Activated B cell treated with CpG ODN at 0.5 μM for 24 hours (primary cell): Measurements from ENCODE around the gene DBX1. TPM values are rescaled to one million over a fixed set of nuclear protein-coding genes. Genes with fewer than 3 reads are reported as not detected.

Experiments
- ATAC-seq: fragments of 200-7000 bp; cut with Tn5 transposase; one replicate; pipeline ENCODE4 v1.10.0; 2021; ENCODE audit warnings: low read depth, mild to moderate bottlenecking, moderate library complexity
- CTCF ChIA-PET: fragments of 350-600 bp; sonication (Branson Sonifier 250); formaldehyde crosslinking; loops from one replicate; lab custom pipeline; 2021; ENCODE audit warnings: antibody characterized with exemption; lab: Charles Lee
- POLR2A ChIA-PET: fragments of 350-600 bp; sonication (Branson Sonifier 250); formaldehyde crosslinking; loops from one replicate; lab custom pipeline; 2021; ENCODE audit warnings: antibody characterized with exemption; lab: Charles Lee
- DNase-seq: peaks from one replicate; pipeline ENCODE4 v3.0.0; 2022
- H3K27ac Mint-ChIP-seq: one replicate; pipeline ENCODE4 v1.8.0; 2020; ENCODE audit warnings: mixed read lengths
- H3K27me3 Mint-ChIP-seq: one replicate; pipeline ENCODE4 v1.8.0; 2021; ENCODE audit warnings: mixed read lengths
- H3K36me3 Mint-ChIP-seq: one replicate; pipeline ENCODE4 v1.8.0; 2021; ENCODE audit warnings: low read depth, mixed read lengths
- H3K4me1 Mint-ChIP-seq: one replicate; pipeline ENCODE4 v1.8.0; 2021; ENCODE audit warnings: mixed read lengths
- H3K4me3 Mint-ChIP-seq: one replicate; pipeline ENCODE4 v1.8.0; 2020; ENCODE audit warnings: mild to moderate bottlenecking, mixed read lengths
- H3K9me3 Mint-ChIP-seq: one replicate; pipeline ENCODE4 v1.8.0; 2020; ENCODE audit warnings: mixed read lengths
- CTCF ChIP-seq: fragments of 200-600 bp; IDR thresholded peaks from one replicate; pipeline ENCODE4 v1.8.0; 2022; ENCODE audit warnings: antibody characterized with exemption, mild to moderate bottlenecking
- intact Hi-C: fragments of 100-400 bp; cut with micrococcal nuclease; formaldehyde crosslinking; loops from one replicate; pipeline ENCODE4 v1.15.1; 2024
- total RNA-seq: library from RNA; stranded (reverse); gene quantifications from 2 replicates; pipeline ENCODE4 v1.2.3, GENCODE V29; 2022

DBX1 gene
- total RNA-seq, 1 donor from 2014 or later = not detected

GRCh38 chr11:20113149-20113438 lies 47.2 kb downstream of the DBX1 start:
- Mint-ChIP-seq H3K4me3 (no peak overlapping the region), H3K36me3 (no peaks in the 10 kb centered on the region), H3K27me3 (peaks cover 11% of the 10 kb centered on the region), H3K4me1 (peaks cover 3% of the 10 kb centered on the region), H3K27ac (no peak overlapping the region), H3K9me3 (no peaks in the 10 kb centered on the region)
- CTCF ChIA-PET = interaction anchor here (1.2 to 6.3 kb wide), 4 partner anchors 9 to 161 kb away, joined by 3 to 24 read pairs (median 4); no protein-coding TSS in a partner anchor
- ATAC-seq (no peak), DNase-seq (no peak)
- POLR2A ChIA-PET = interaction anchor here (0.9 kb wide), 1 partner anchor 12 kb away, joined by 3 read pairs; no protein-coding TSS in a partner anchor
- TF ChIP-seq CTCF = no peak
- intact Hi-C loops = loop anchor here (5.0 kb wide), 1 partner anchor 551 kb away; no protein-coding TSS in a partner anchor

DNA sequence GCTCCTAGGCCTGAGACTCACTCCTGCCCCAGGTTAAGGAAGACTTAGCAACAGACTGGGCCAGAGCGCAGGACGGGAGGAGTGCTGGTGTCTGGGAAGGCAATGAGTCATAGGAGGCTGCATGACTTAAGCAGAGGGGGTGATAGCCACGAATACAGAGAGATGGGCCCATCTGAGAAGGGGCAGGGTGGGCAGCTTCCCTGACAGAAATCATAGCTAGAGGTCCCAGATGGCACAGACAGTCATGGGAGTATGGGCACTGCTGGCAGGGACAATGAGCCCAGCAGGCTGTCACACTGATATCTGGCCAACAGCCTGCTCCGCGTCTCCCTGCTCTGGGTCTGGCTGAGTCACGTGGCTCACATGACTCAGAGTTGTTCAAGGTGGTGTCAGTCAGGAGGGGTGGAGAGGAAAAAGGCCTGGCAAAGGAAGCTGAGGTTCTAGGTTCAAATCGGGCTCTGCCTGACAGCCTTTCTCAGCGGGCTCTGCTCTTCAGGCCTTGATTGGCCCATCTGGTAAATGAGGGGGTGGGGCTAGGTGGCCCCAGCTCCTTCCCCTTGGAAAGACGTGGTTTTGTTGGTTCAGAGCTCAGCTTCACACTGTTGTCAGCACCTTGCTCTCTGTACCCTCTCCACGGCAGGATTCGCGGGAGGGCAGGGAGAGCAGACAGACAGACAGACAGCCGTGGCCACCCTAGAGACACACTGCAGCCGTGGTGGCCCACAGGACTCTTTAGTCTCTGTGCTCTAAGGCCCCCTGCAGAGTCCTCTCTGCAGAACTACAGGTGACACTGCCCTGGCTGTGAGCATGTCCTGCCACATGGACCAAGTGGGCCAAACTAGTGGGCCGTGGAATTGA lies 47.8 kb downstream of the DBX1 start:
- no peaks in the 10 kb centered on the region for H3K9me3 Mint-ChIP-seq
- ChIA-PET CTCF (interaction anchor here (1.2 to 6.3 kb wide), 4 partner anchors 13 to 161 kb away, joined by 3 to 24 read pairs (median 4); no protein-coding TSS in a partner anchor), POLR2A (interaction anchor here (0.9 kb wide), 1 partner anchor 12 kb away, joined by 3 read pairs; no protein-coding TSS in a partner anchor)
- ATAC-seq = no peak
- peaks cover 11% of the 10 kb centered on the region for H3K27me3 Mint-ChIP-seq
- no peak overlapping the region for H3K27ac Mint-ChIP-seq
- DNase-seq = no peak
- intact Hi-C loops = loop anchor here (5.0 kb wide), 1 partner anchor 550 kb away; no protein-coding TSS in a partner anchor
- no peaks in the 10 kb centered on the region for H3K36me3 Mint-ChIP-seq
- no peak for TF ChIP-seq CTCF
- H3K4me1 Mint-ChIP-seq = peaks cover 3% of the 10 kb centered on the region
- no peak overlapping the region for H3K4me3 Mint-ChIP-seq

DNA sequence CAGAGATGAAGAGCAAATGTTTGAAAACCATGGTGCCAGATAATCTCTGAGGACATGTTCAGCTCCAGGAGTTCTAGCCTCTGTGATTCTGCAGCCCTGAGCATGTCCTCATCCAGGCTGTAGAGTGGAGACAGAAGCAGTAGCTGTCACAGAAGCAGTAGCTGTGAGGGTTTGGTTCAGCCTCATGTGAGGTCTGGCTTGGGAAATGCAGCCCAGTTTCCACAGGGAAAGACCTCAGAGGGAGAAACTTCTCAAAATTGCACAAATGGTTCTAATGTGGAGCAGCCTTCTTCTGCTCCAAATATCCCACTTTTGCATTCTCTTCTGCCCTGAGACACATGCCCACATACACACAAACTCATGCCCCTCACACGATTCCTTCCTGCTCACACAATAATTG lies 48.4 kb downstream of the DBX1 start:
- Mint-ChIP-seq H3K9me3 (no peaks in the 10 kb centered on the region), H3K36me3 (no peaks in the 10 kb centered on the region), H3K27me3 (peaks cover 11% of the 10 kb centered on the region), H3K4me3 (no peak overlapping the region), H3K27ac (no peak overlapping the region), H3K4me1 (peaks cover 3% of the 10 kb centered on the region)
- CTCF ChIA-PET = interaction anchor here (1.5 to 6.3 kb wide), 3 partner anchors 16 to 160 kb away, joined by 3 to 24 read pairs (median 5); no protein-coding TSS in a partner anchor
- intact Hi-C loops = loop anchor here (1.0 to 5.0 kb wide), 3 partner anchors 161 to 550 kb away; no protein-coding TSS in a partner anchor
- TF ChIP-seq CTCF = no peak
- POLR2A ChIA-PET = no interaction called here
- ATAC-seq = no peak
- DNase-seq = no peak

GRCh38 chr11:20110908-20111669 lies 49.2 kb downstream of the DBX1 start:
- TF ChIP-seq CTCF = peak; percentile 21
- ATAC-seq = peak; percentile 91
- DNase-seq = no peak
- H3K4me3 Mint-ChIP-seq = no peak overlapping the region
- no peak overlapping the region for H3K27ac Mint-ChIP-seq
- peaks cover 3% of the 10 kb centered on the region for H3K4me1 Mint-ChIP-seq
- intact Hi-C loops = loop anchor here (1.0 to 5.0 kb wide), 3 partner anchors 160 to 549 kb away; no protein-coding TSS in a partner anchor
- ChIA-PET CTCF (interaction anchor here (1.0 to 6.3 kb wide), 3 partner anchors 17 to 159 kb away, joined by 3 to 24 read pairs (median 3); no protein-coding TSS in a partner anchor), POLR2A (no interaction called here)
- H3K9me3 Mint-ChIP-seq = no peaks in the 10 kb centered on the region
- H3K27me3 Mint-ChIP-seq = peaks cover 11% of the 10 kb centered on the region
- H3K36me3 Mint-ChIP-seq = no peaks in the 10 kb centered on the region
